Hepatocyte (in vitro differentiated cells): ENCODE measurements around the gene TGM3. TPM values are rescaled to one million over a fixed set of nuclear protein-coding genes. Genes with fewer than 3 reads are reported as not detected.

ENCODE experiments used
- DNase-seq: peaks from one replicate; pipeline ENCODE4 v3.0.0-alpha.2; 2016; ENCODE audit warnings: low spot score
- H2AFZ ChIP-seq: fragments of 200-600 bp; sonication (generic); 2 replicates; pipeline ENCODE4 v1.6.0; 2016; ENCODE audit warnings: antibody characterized with exemption, mild to moderate bottlenecking
- H3K27ac ChIP-seq: fragments of 200-600 bp; sonication (generic); 2 replicates; pipeline ENCODE4 v1.5.1; 2016; ENCODE audit warnings: mild to moderate bottlenecking
- H3K27me3 ChIP-seq: fragments of 200-600 bp; sonication (generic); 2 replicates; pipeline ENCODE4 v1.6.1; 2016
- H3K36me3 ChIP-seq: fragments of 200-600 bp; sonication (generic); replicated peaks from 2 replicates; pipeline ENCODE4 v1.5.1; 2016; ENCODE audit warnings: low read depth; ENCODE audit not compliant: insufficient read depth
- H3K4me1 ChIP-seq: fragments of 200-600 bp; sonication (generic); 2 replicates; pipeline ENCODE4 v1.5.1; 2016; ENCODE audit warnings: mild to moderate bottlenecking, moderate library complexity; ENCODE audit not compliant: insufficient read depth
- H3K4me2 ChIP-seq: fragments of 200-600 bp; sonication (generic); 2 replicates; pipeline ENCODE4 v1.6.0; 2016
- H3K4me3 ChIP-seq: fragments of 200-600 bp; sonication (generic); 2 replicates; pipeline ENCODE4 v1.5.1; 2016; ENCODE audit warnings: mild to moderate bottlenecking
- H3K79me2 ChIP-seq: fragments of 200-600 bp; sonication (generic); 2 replicates; pipeline ENCODE4 v1.6.0; 2017; ENCODE audit warnings: mild to moderate bottlenecking
- H3K9me2 ChIP-seq: fragments of 200-600 bp; sonication (generic); replicated peaks from 2 replicates; pipeline ENCODE4 v1.6.0; 2017; ENCODE audit warnings: mild to moderate bottlenecking; ENCODE audit not compliant: insufficient read depth
- H3K9me3 ChIP-seq: fragments of 200-600 bp; sonication (generic); 2 replicates; pipeline ENCODE4 v1.5.1; 2016; ENCODE audit warnings: low read depth, mild to moderate bottlenecking
- H4K20me1 ChIP-seq: fragments of 200-600 bp; sonication (generic); 2 replicates; pipeline ENCODE4 v1.6.0; 2016; ENCODE audit warnings: mild to moderate bottlenecking; ENCODE audit not compliant: insufficient read depth, poor library complexity, severe bottlenecking
- EZH2 ChIP-seq: fragments of 200-600 bp; sonication (generic); IDR thresholded peaks from 2 replicates; pipeline ENCODE4 v1.6.1; 2016; ENCODE audit warnings: antibody characterized with exemption, mild to moderate bottlenecking, borderline replicate concordance
- EZH2phosphoT487 ChIP-seq: fragments of 200-600 bp; sonication (generic); IDR thresholded peaks from one replicate; pipeline ENCODE4 v1.6.1; 2018; ENCODE audit warnings: antibody characterized with exemption, mild to moderate bottlenecking, low read depth, moderate library complexity; ENCODE audit not compliant: unreplicated experiment, severe bottlenecking
- WGBS: methylation state at CpG from one replicate; pipeline ENCODE4 v1.1.6; 2016; ENCODE audit warnings: low lambda C conversion rate; ENCODE audit errors: missing lambda C conversion rate; 5-methylcytosine and 5-hydroxymethylcytosine counted together
- polyA plus RNA-seq: library from polyadenylated mRNA; unstranded; fragments of >200 nt; fragmentation: Nextera tagmentation; extraction: Ambion mirVana; gene quantifications from 2 replicates; pipeline ENCODE4 v1.2.1, GENCODE V29; 2016
- total RNA-seq: library from RNA; depleted of rRNA; stranded (reverse); fragments of >200 nt; gene quantifications from 2 replicates; pipeline ENCODE4 v1.2.3, GENCODE V29; 2014
- TF ChIP-seq, protein P1 (sequence below): fragments of 200-600 bp; sonication (generic); IDR thresholded peaks from 2 replicates; pipeline ENCODE4 v1.5.1; 2016; ENCODE audit warnings: antibody characterized with exemption, mild to moderate bottlenecking; ENCODE audit not compliant: poor library complexity

Gene TGM3
- total and polyA plus RNA-seq, 2 experiments from 2014 or later: 0.15 to 0.23 TPM

DNA sequence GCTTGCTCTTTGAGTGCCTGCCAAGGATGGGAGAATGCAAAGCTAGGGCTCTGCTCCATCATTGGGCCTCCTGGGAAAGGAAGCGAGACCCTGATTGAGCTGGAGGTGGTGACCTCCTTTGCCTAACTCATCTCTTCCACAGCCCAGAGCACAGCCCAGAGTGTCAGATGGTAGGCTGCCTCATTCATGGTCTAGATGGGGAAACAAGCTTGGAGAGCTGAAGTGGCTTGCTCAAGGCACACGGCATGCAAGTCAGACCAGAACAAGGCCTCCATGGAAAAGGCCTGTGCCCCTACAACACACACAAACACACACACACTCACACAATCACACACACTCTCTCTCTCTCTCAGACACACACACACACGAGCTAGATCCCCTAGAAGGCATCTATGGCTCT, 17.5 kb downstream of the TGM3 start:
- no peak overlapping the region for H3K4me2 ChIP-seq
- H3K27me3 ChIP-seq: no peaks in the 10 kb centered on the region
- TF ChIP-seq EZH2: no peak
- TF ChIP-seq, protein P1, sequence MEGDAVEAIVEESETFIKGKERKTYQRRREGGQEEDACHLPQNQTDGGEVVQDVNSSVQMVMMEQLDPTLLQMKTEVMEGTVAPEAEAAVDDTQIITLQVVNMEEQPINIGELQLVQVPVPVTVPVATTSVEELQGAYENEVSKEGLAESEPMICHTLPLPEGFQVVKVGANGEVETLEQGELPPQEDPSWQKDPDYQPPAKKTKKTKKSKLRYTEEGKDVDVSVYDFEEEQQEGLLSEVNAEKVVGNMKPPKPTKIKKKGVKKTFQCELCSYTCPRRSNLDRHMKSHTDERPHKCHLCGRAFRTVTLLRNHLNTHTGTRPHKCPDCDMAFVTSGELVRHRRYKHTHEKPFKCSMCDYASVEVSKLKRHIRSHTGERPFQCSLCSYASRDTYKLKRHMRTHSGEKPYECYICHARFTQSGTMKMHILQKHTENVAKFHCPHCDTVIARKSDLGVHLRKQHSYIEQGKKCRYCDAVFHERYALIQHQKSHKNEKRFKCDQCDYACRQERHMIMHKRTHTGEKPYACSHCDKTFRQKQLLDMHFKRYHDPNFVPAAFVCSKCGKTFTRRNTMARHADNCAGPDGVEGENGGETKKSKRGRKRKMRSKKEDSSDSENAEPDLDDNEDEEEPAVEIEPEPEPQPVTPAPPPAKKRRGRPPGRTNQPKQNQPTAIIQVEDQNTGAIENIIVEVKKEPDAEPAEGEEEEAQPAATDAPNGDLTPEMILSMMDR: no peak
- no peak for TF ChIP-seq EZH2phosphoT487
- H2AFZ ChIP-seq: no peak overlapping the region
- H3K4me1 ChIP-seq: no peaks in the 10 kb centered on the region
- H3K9me3 ChIP-seq: no peaks in the 10 kb centered on the region
- H3K9me2 ChIP-seq: no peaks in the 10 kb centered on the region
- no peak overlapping the region for H3K4me3 ChIP-seq
- H3K27ac ChIP-seq: no peak overlapping the region
- H3K79me2 ChIP-seq: no peaks in the 10 kb centered on the region
- H3K36me3 ChIP-seq: no peaks in the 10 kb centered on the region
- no peak for DNase-seq
- WGBS: 84% methylated on average over 3 of the region's 3 CpGs
- no peaks in the 10 kb centered on the region for H4K20me1 ChIP-seq

- no peak overlapping the region for H3K4me2 ChIP-seq
- H3K9me3 ChIP-seq: no peaks in the 10 kb centered on the region
- no peaks in the 10 kb centered on the region for H4K20me1 ChIP-seq
- no peak overlapping the region for H3K27ac ChIP-seq
- 50% methylated on average over 8 of the region's 8 CpGs for WGBS
- TF ChIP-seq, protein P1: no peak
- TF ChIP-seq EZH2: no peak
- TF ChIP-seq EZH2phosphoT487: no peak
- no peak overlapping the region for H2AFZ ChIP-seq
- H3K79me2 ChIP-seq: no peaks in the 10 kb centered on the region
- H3K4me3 ChIP-seq: no peak overlapping the region
- H3K4me1 ChIP-seq: no peaks in the 10 kb centered on the region
- H3K36me3 ChIP-seq: no peaks in the 10 kb centered on the region
- H3K9me2 ChIP-seq: no peaks in the 10 kb centered on the region
- DNase-seq: no peak
- no peaks in the 10 kb centered on the region for H3K27me3 ChIP-seq
Observed at GRCh38 chr20:2314759-2315439, 19.1 kb downstream of the TGM3 start.

DNA sequence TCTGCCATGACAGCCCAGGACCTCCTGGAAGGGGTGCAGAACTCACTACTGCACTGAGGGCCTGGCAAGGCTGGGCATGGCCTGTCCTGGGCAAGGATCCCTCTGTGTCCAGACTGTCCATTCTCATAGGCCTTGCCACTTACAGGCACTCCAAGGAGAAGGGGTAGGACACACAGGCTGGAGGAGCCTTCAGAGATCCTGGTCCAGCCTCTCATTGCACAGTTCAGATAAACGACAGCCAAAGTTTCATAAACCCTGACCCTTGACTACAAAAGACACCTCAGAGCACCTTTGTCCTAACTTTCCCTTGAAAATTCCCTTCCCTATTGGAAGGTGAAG, 19.6 kb downstream of the TGM3 start:
- Histone ChIP-seq H3K27ac (no peak overlapping the region), H3K4me2 (no peak overlapping the region)
- WGBS: 88% methylated on average over 1 of the region's 1 CpG

More for the DNA sequence above, 19.6 kb downstream of the TGM3 start:
- Histone ChIP-seq H2AFZ (no peak overlapping the region), H3K9me2 (no peaks in the 10 kb centered on the region), H3K4me3 (no peak overlapping the region), H3K36me3 (no peaks in the 10 kb centered on the region), H3K79me2 (no peaks in the 10 kb centered on the region), H3K27me3 (no peaks in the 10 kb centered on the region), H4K20me1 (no peaks in the 10 kb centered on the region), H3K9me3 (no peaks in the 10 kb centered on the region), H3K4me1 (no peaks in the 10 kb centered on the region)
- TF ChIP-seq EZH2 (no peak), EZH2phosphoT487 (no peak)
- TF ChIP-seq, protein P1: no peak
- no peak for DNase-seq
